HG02571 (cell line): ENCODE results near the gene ZCCHC24.

Experiments
- ATAC-seq: cut with Tn5 transposase; IDR thresholded peaks from one replicate; pipeline ENCODE4 v1.9.1; 2021; ENCODE audit warnings: mild to moderate bottlenecking, moderate library complexity; ENCODE audit not compliant: unreplicated experiment

Gene ZCCHC24

GRCh38 chr10:79473496-79474095 lies 28.2 kb upstream of the ZCCHC24 start:
- ATAC-seq, result no peak

DNA sequence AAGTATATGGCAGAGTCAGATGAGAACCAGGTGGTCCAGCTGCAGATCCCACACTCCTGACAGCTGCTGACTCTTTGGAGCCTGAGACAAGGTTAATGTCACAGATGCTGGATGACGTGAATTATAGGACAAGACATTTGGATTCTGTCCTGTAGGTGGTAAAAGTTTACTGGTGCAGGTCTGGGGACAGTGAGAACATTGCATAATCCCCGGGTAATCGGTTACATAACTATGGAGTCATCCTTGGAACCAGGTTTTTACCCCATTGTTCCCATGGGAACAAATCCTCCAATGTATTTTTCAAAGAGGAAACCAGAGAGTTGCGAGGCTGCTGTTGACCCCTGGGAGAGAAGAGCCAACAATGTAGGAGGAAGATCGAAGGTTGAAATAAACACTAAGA lies 27.5 kb upstream of the ZCCHC24 start:
- no peak for ATAC-seq

DNA sequence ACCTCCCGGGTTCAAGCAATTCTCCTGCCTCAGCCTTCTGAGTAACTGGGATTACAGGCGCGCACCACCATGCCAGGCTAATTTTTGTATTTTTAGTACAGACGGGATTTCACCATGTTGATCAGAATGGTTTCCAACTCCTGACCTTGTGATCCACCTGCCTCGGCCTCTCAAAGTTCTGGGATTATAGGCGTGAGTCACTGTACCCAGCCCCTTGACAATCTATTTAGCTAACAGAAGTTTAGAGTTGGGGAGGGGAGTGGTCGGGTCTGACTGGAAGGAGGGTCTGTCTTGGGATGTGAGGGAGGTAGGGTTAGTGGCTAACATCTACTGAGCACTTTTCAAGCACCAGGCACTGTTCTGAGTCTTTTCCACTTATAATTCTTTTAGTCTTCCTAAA lies 27.0 kb upstream of the ZCCHC24 start:
- no peak for ATAC-seq

- no peak for ATAC-seq
Measured at GRCh38 chr10:79471776-79472175, 26.4 kb upstream of the ZCCHC24 start.

- no peak for ATAC-seq
Measured at GRCh38 chr10:79470096-79470495, 24.7 kb upstream of the ZCCHC24 start.

- ATAC-seq, result no peak
Measured at GRCh38 chr10:79468841-79469585, 23.6 kb upstream of the ZCCHC24 start.

- no peak for ATAC-seq
Measured at GRCh38 chr10:79468015-79468560, 22.7 kb upstream of the ZCCHC24 start.

DNA sequence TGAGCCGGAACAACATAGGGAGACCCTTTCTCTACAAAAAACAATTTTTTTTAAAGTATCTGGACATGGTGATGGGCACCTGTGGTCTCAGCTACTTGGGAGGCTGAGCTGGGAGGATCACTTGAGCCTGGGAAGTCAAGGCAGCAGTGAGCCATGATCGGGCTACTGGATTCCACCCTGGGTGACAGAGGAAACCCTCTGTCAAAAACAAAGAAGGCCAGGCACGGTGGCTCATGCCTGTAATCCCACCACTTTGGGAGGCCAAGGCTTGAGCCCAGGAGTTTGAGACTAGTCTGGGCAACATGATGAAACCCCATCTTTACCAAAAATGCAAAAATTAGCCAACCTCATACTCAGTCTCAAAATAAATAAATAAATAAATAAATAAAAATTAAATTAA lies 19.9 kb upstream of the ZCCHC24 start:
- ATAC-seq, result no peak

GRCh38 chr10:79463578-79464496 lies 18.4 kb upstream of the ZCCHC24 start:
- ATAC-seq, result no peak

DNA sequence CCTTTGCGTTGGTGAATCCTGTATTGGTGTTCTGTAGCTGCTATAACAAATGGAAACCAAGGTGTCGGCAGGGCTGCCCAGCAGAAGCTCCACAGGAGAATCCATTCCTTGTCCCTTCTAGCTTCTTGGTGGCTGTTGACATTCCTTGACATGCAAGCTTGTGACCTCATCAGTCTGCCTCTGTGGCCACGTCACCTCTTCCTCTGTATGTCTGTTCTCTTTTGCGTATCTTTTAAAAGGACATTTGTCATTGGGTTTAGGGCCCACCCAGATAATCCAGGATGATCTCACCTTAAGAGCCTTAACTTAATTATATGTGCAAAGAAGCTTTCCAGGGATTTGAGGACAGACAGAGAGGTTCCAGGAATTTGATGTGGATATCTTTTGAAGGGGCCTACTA lies 15.3 kb upstream of the ZCCHC24 start:
- ATAC-seq, result no peak

DNA sequence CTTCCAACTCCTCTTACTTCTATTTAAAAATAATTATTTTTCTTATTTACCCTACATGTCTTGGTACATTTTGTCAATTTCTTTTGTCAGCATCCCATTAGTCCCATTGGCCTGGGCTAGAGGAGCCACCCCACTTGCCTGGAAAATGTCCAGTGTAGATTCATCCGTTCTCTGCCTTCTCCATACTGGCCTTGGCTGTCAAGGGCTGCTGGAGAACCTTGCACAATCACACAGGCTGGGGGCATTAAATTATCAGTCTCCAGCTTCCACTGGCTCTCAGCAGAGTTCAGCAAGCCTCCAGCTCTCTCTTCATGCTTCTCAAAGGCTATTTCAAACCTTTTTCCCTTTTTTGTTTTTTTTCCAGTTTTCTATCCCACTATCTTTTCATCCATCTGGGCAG lies 13.8 kb upstream of the ZCCHC24 start:
- ATAC-seq, result no peak

GRCh38 chr10:79458483-79458882 lies 13.1 kb upstream of the ZCCHC24 start:
- no peak for ATAC-seq

- ATAC-seq, result no peak
Measured at GRCh38 chr10:79457256-79457785, 11.9 kb upstream of the ZCCHC24 start.

DNA sequence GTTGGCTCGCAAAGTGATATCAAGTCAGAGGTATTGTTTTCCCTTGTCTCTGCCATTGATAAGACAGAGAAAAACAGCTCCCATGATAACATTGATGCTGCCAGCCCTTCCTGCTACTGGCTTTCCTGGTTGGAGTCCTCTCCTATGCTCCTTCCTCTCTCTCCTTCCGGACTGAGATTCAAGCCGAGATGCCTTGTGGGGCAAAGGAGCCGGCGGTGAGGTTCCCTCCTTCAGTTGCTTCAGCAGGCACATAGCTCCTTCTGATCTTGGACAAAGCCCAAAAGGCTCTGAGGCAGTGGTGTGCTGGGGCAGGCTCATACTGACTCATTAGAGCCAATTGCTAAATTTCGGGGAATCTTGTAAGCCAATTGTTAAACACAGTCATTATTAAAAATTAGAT lies 8.8 kb upstream of the ZCCHC24 start:
- ATAC-seq, result no peak

DNA sequence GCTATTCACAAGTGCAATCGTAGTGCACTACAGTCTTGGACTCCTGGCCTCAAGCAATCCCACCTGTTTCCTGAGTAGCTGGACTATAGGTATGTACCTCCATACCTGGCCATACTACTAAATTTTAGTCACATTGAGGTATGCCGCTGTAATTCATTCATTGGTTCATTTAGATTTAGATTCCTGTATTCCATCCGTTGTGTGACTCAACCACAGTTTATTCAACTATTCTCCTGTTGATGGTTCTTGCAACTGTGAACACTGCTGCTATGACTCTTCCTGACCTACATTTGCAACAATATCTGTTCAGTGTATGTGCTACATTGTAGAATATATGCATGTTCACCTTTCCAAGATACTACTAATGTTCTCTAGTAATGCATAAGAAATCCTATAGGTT lies 8.0 kb upstream of the ZCCHC24 start:
- ATAC-seq, result no peak

DNA sequence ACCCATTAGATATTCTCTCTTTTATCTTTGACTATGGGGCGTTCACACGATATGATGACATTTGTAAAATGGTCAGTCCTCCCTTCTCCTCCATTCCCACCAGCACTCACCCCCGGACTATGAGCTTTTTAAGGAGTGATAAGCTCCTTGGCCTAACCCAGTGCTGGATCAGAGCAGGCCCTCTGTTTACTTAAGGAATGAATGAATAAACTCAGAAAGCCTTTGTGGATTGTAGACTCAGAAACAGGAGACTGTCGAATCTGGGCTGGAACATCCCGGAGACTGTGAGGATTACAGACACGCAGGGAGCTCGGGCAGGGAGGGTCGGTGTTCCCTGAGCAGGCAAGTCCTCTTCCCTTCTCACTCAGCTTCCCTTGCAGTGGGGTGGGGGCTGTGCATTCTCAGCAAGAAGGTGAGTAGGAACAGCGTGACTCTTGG lies 6.8 kb upstream of the ZCCHC24 start:
- ATAC-seq, result no peak

- ATAC-seq, result no peak
Measured at GRCh38 chr10:79451046-79451699, 5.7 kb upstream of the ZCCHC24 start.

DNA sequence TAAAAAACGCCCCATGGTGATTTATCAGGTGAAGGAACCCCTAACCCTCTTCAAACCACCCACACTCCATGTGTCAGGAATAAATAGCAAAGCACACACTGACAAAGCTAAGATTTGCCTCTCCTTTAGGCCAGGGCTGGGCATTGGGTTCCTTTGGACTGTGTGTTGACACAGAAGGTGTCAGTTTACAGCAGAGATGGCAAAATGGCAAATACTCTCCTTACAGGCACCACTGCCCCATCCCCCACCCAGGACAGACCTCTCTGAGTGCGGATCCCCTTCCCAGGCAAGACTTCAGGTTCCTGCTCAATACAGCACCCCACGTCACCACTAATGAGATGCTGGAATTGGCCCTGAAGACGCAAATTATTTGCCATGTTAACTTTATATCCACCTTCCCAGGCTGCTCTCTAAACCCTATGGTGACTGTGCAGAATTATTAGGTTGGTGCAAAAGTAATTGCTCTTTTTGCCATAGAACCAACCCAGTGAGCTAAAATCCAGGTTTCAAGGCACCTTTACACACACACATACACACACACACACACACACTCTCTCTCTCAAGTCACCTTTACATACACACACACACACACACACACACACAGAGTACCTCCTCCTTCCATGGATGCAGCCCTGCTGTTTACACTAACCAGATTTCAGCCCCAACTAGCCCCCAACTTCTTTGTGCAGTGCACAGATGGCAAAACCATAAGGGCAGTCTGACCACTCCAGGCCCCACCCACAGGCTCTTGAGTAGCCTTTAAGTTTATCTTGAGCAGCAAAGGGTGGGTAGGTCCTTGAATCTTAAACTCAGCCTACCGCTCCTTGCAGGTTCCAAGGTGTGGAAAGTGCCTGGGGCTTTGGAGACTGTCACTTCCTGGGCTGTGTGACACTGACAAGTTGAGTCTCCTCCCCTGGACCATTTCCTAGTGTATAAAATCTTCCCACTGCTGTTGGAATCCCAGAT lies 4.0 kb upstream of the ZCCHC24 start:
- ATAC-seq, result no peak

DNA sequence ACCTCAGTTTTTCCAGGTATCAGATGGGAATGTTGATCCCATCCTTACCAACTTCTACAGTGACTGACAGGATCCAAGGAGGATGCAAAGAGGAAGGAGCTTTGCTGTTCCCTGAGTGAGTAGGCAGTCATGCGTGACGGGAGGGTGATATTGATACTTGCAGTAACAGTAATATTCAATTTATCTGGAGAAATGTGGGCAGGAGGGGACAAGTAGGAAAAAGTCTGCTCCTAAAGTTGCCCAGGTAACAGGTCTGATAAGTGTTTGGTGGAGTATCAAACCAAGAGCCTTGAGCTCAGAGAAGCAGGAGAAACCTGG lies 3.3 kb upstream of the ZCCHC24 start:
- no peak for ATAC-seq
